H9 (cell line): ENCODE results near the gene FAM83E. TPM values are rescaled to one million over a fixed set of nuclear protein-coding genes. Genes with fewer than 3 reads are reported as not detected.

ENCODE experiments used
- DNase-seq: peaks from one replicate; pipeline ENCODE4 v3.0.0-alpha.2; 2017
- H2AFZ ChIP-seq: one replicate; pipeline ENCODE4 v1.6.1; 2013; ENCODE audit warnings: mild to moderate bottlenecking, low read length, control low read depth, moderate library complexity
- H2AK5ac ChIP-seq: 2 replicates; pipeline ENCODE4 v1.6.1; 2013; ENCODE audit warnings: low read length, control low read depth, mixed read lengths; ENCODE audit not compliant: insufficient read length
- H2BK120ac ChIP-seq: one replicate; pipeline ENCODE4 v1.6.1; 2013; ENCODE audit warnings: low read depth, mild to moderate bottlenecking, low read length, control low read depth, inconsistent platforms; ENCODE audit not compliant: poor library complexity, severe bottlenecking
- H2BK12ac ChIP-seq: 2 replicates; pipeline ENCODE4 v1.6.1; 2013; ENCODE audit warnings: low read length, control low read depth, mixed read lengths, low read depth; ENCODE audit not compliant: insufficient read length
- H2BK15ac ChIP-seq: 2 replicates; pipeline ENCODE4 v1.6.1; 2013; ENCODE audit warnings: low read depth, low read length, control low read depth
- H2BK20ac ChIP-seq: one replicate; pipeline ENCODE4 v1.6.1; 2013; ENCODE audit warnings: low read depth, mild to moderate bottlenecking, low read length, control low read depth, inconsistent platforms; ENCODE audit not compliant: poor library complexity, severe bottlenecking
- H2BK5ac ChIP-seq: 2 replicates; pipeline ENCODE4 v1.6.1; 2013; ENCODE audit warnings: low read length, control low read depth, mixed read lengths; ENCODE audit not compliant: insufficient read length
- H3K14ac ChIP-seq: 2 replicates; pipeline ENCODE4 v1.6.1; 2013; ENCODE audit warnings: low read length, control low read depth; ENCODE audit not compliant: insufficient read depth
- H3K18ac ChIP-seq: 2 replicates; pipeline ENCODE4 v1.6.1; 2013; ENCODE audit warnings: low read depth, mild to moderate bottlenecking, mixed read lengths, low read length, control low read depth; ENCODE audit not compliant: insufficient read length
- H3K23ac ChIP-seq: 2 replicates; pipeline ENCODE4 v1.6.1; 2013; ENCODE audit warnings: low read length, control low read depth, mixed read lengths, low read depth; ENCODE audit not compliant: insufficient read length
- H3K23me2 ChIP-seq: 2 replicates; pipeline ENCODE4 v1.6.1; 2013; ENCODE audit warnings: low read depth, mild to moderate bottlenecking, mixed read lengths, low read length, control low read depth; ENCODE audit not compliant: insufficient read length, poor library complexity, severe bottlenecking
- H3K27ac ChIP-seq: 2 replicates; pipeline ENCODE4 v1.5.1; 2013; ENCODE audit warnings: low read length, control low read depth, mixed read lengths, low read depth; ENCODE audit not compliant: insufficient read length
- H3K27me3 ChIP-seq: 2 replicates; pipeline ENCODE4 v1.6.1; 2013; ENCODE audit warnings: low read length, control low read depth, inconsistent platforms; ENCODE audit not compliant: insufficient read depth
- H3K4ac ChIP-seq: 2 replicates; pipeline ENCODE4 v1.6.1; 2013; ENCODE audit warnings: low read depth, mild to moderate bottlenecking, control low read depth, inconsistent platforms, low read length, moderate library complexity
- H3K4me1 ChIP-seq: 2 replicates; pipeline ENCODE4 v1.6.1; 2013; ENCODE audit warnings: low read length, control low read depth, inconsistent platforms; ENCODE audit not compliant: insufficient read depth
- H3K4me2 ChIP-seq: 2 replicates; pipeline ENCODE4 v1.6.1; 2013; ENCODE audit warnings: low read length, control low read depth, mixed read lengths; ENCODE audit not compliant: insufficient read length, insufficient read depth
- H3K56ac ChIP-seq: 2 replicates; pipeline ENCODE4 v1.6.1; 2013; ENCODE audit warnings: low read depth, mild to moderate bottlenecking, mixed read lengths, low read length, control low read depth; ENCODE audit not compliant: insufficient read length
- H3K79me1 ChIP-seq: 2 replicates; pipeline ENCODE4 v1.6.1; 2013; ENCODE audit warnings: low read depth, mild to moderate bottlenecking, moderate library complexity, low read length, control low read depth, inconsistent platforms; ENCODE audit not compliant: insufficient read depth, poor library complexity, severe bottlenecking
- H3K79me2 ChIP-seq: 2 replicates; pipeline ENCODE4 v1.6.1; 2013; ENCODE audit warnings: low read length, control low read depth, inconsistent platforms; ENCODE audit not compliant: insufficient read depth
- H3K9ac ChIP-seq: 2 replicates; pipeline ENCODE4 v1.6.1; 2013; ENCODE audit warnings: low read length, control low read depth, mixed read lengths; ENCODE audit not compliant: insufficient read length; ENCODE audit errors: extremely low read depth
- H3K9me3 ChIP-seq: one replicate; pipeline ENCODE4 v1.6.1; 2013; ENCODE audit warnings: low read depth, low read length, inconsistent platforms; ENCODE audit not compliant: control insufficient read depth
- H3T11ph ChIP-seq: one replicate; pipeline ENCODE4 v1.6.1; 2013; ENCODE audit warnings: mild to moderate bottlenecking, low read length, control low read depth, inconsistent platforms
- H4K20me1 ChIP-seq: one replicate; pipeline ENCODE4 v1.6.1; 2013; ENCODE audit not compliant: control insufficient read depth, insufficient read length, insufficient read depth
- H4K5ac ChIP-seq: 2 replicates; pipeline ENCODE4 v1.6.1; 2013; ENCODE audit warnings: low read depth, mild to moderate bottlenecking, mixed read lengths, low read length, control low read depth; ENCODE audit not compliant: insufficient read length
- H4K8ac ChIP-seq: replicated peaks from 2 replicates; pipeline ENCODE4 v1.6.1; 2013; ENCODE audit warnings: low read length, control low read depth, mixed read lengths, low read depth; ENCODE audit not compliant: insufficient read length
- H4K91ac ChIP-seq: 2 replicates; pipeline ENCODE4 v1.6.1; 2013; ENCODE audit warnings: low read depth, mild to moderate bottlenecking, moderate library complexity, mixed read lengths, low read length, control low read depth; ENCODE audit not compliant: insufficient read length
- H3K27ac Mint-ChIP-seq, 3 experiments: 2 replicates in 2 of 3; 3 replicates in 1 of 3; pipeline ENCODE4 v1.8.0; 2020 to 2021; ENCODE audit warnings: mixed read lengths in 3 of 3, mild to moderate bottlenecking in 1 of 3, moderate library complexity in 1 of 3
- H3K27me3 Mint-ChIP-seq: 2 replicates; pipeline ENCODE4 v1.8.0; 2021; ENCODE audit warnings: low read depth, mild to moderate bottlenecking, moderate library complexity, mixed read lengths
- H3K36me3 Mint-ChIP-seq, 3 experiments: 2 replicates in 2 of 3; 3 replicates in 1 of 3; pipeline ENCODE4 v1.8.0; 2020 to 2021; ENCODE audit warnings: low read depth in 3 of 3, mixed read lengths in 3 of 3; ENCODE audit not compliant: insufficient read depth in 1 of 3
- H3K4me1 Mint-ChIP-seq, 2 experiments: 2 replicates each; pipeline ENCODE4 v1.8.0; 2020; ENCODE audit warnings: mixed read lengths in 2 of 2
- H3K4me3 Mint-ChIP-seq, 2 experiments: 2 replicates in 1 of 2; 3 replicates in 1 of 2; pipeline ENCODE4 v1.8.0; 2020 to 2021; ENCODE audit warnings: mild to moderate bottlenecking in 2 of 2, mixed read lengths in 2 of 2, moderate library complexity in 1 of 2
- H3K9me3 Mint-ChIP-seq, 2 experiments: 2 replicates in 1 of 2; 3 replicates in 1 of 2; pipeline ENCODE4 v1.8.0; 2020; ENCODE audit warnings: mild to moderate bottlenecking in 2 of 2, mixed read lengths in 2 of 2, moderate library complexity in 1 of 2
- CTCF ChIP-seq: fragments of 200-600 bp; sonication (generic); conservative IDR thresholded peaks from 3 replicates; pipeline ENCODE4 v1.8.0; 2021; ENCODE audit warnings: antibody characterized with exemption, mild to moderate bottlenecking
- WGBS: extraction: QIAGEN DNeasy Blood & Tissue Kit; methylation state at CpG from one replicate; pipeline ENCODE4 v1.1.7; 2013; ENCODE audit warnings: missing lambda C conversion rate, low lambda C conversion rate, mixed read lengths; ENCODE audit not compliant: insufficient read length; ENCODE audit errors: extremely low coverage; 5-methylcytosine and 5-hydroxymethylcytosine counted together
- total RNA-seq: library from RNA; stranded (reverse); gene quantifications from 2 replicates; pipeline ENCODE4 v1.2.1, GENCODE V29; 2021

Gene FAM83E
- total RNA-seq, 1 experiment from 2014 or later, result 9.2 TPM

GRCh38 chr19:48575931-48576622 is 38.8 kb downstream of the FAM83E start:
- Histone ChIP-seq H3K27me3 (no peaks in the 10 kb centered on the region), H2BK15ac (no peak overlapping the region), H3K79me1 (no peaks in the 10 kb centered on the region), H3K27ac (no peak overlapping the region), H3K23ac (no peak overlapping the region), H3K56ac (no peak overlapping the region), H3T11ph (no peak overlapping the region), H3K14ac (no peak overlapping the region), H3K18ac (no peak overlapping the region), H3K23me2 (no peaks in the 10 kb centered on the region), H2BK12ac (no peak overlapping the region), H4K5ac (no peak overlapping the region), H2BK5ac (no peak overlapping the region), H2AFZ (no peak overlapping the region), H3K4ac (no peak overlapping the region), H3K4me1 (peaks cover 3% of the 10 kb centered on the region; the same call in 1 of the 2 replicates), H4K20me1 (no peaks in the 10 kb centered on the region), H4K8ac (no peak overlapping the region), H2AK5ac (no peak overlapping the region), H2BK120ac (no peak overlapping the region), H4K91ac (no peak overlapping the region), H3K79me2 (no peaks in the 10 kb centered on the region), H3K4me2 (no peak overlapping the region), H3K9ac (no peak overlapping the region), H2BK20ac (peak overlapping the region; percentile 75), H3K9me3 (no peaks in the 10 kb centered on the region)
- WGBS, result no CpG with 5 or more reads among the region's 23 CpGs
- peaks cover 7% of the 10 kb centered on the region for H3K27me3 Mint-ChIP-seq
- H3K4me3 Mint-ChIP-seq, result no peak overlapping the region
- no peak overlapping the region for H3K27ac Mint-ChIP-seq
- no peaks in the 10 kb centered on the region for H3K9me3 Mint-ChIP-seq
- peaks cover 16 to 21% of the 10 kb centered on the region in 2 experiments for H3K4me1 Mint-ChIP-seq
- TF ChIP-seq CTCF, result no peak
- no peaks in the 10 kb centered on the region for H3K36me3 Mint-ChIP-seq
- no peak for DNase-seq
